DMS53 treated with DMSO at 0.1 percent for 48 hours (cell line): ENCODE results near the gene MAGEA10.
"Not testable (repeated sequence)": the region's sequence is repeated elsewhere in the genome, so short reads cannot be mapped to it uniquely, and the experiment has no call there.

ENCODE experiments used
- DNase-seq: peaks from one replicate; lab custom pipeline; 2025; ENCODE audit not compliant: unreplicated experiment; lab: John Stamatoyannopoulos, UW

Gene MAGEA10

GRCh38 chrX:152138388-152138784 is at the start of gene MAGEA10:
Gene MAGEA10, minus strand, starts transcription at chrX:152138577. Its CDS starts 2,957 bp downstream, at chrX:152135620.
- no peak for DNase-seq

GRCh38 chrX:152177497-152178269 is 39.3 kb upstream of the MAGEA10 start:
- no peak for DNase-seq

GRCh38 chrX:152177052-152177451 is 38.7 kb upstream of the MAGEA10 start:
- DNase-seq: no peak

- not testable (repeated sequence) for DNase-seq
Observed at GRCh38 chrX:152175892-152176291, 37.5 kb upstream of the MAGEA10 start.

- not testable (repeated sequence) for DNase-seq
Observed at GRCh38 chrX:152173923-152174322, 35.5 kb upstream of the MAGEA10 start.

GRCh38 chrX:152170621-152171020 is 32.2 kb upstream of the MAGEA10 start:
- DNase-seq: no peak

GRCh38 chrX:152165033-152165743 is 26.8 kb upstream of the MAGEA10 start:
- DNase-seq: no peak

GRCh38 chrX:152157042-152157441 is 18.7 kb upstream of the MAGEA10 start:
- no peak for DNase-seq

GRCh38 chrX:152155766-152156310 is 17.5 kb upstream of the MAGEA10 start:
- DNase-seq: no peak

GRCh38 chrX:152154050-152154449 is 15.7 kb upstream of the MAGEA10 start:
- no peak for DNase-seq

GRCh38 chrX:152151256-152151655 is 12.9 kb upstream of the MAGEA10 start:
- no peak for DNase-seq

- no peak for DNase-seq
Observed at GRCh38 chrX:152149648-152150047, 11.3 kb upstream of the MAGEA10 start.

- DNase-seq: no peak
Observed at GRCh38 chrX:152139589-152139988, 1.2 kb upstream of the MAGEA10 start.

- no peak for DNase-seq
Observed at GRCh38 chrX:152137771-152138387, 498 bp downstream of the MAGEA10 start.

- no peak for DNase-seq
Observed at GRCh38 chrX:152136312-152136711, 2.1 kb downstream of the MAGEA10 start.

- DNase-seq: no peak
Observed at GRCh38 chrX:152131525-152131924, 6.9 kb downstream of the MAGEA10 start.

- not testable (repeated sequence) for DNase-seq
Observed at GRCh38 chrX:152129069-152129844, 9.1 kb downstream of the MAGEA10 start.

- no peak for DNase-seq
Observed at GRCh38 chrX:152117305-152117704, 21.1 kb downstream of the MAGEA10 start.

- DNase-seq: no peak
Observed at GRCh38 chrX:152108527-152108926, 29.9 kb downstream of the MAGEA10 start.

GRCh38 chrX:152103866-152104265 is 34.5 kb downstream of the MAGEA10 start:
- DNase-seq: no peak

GRCh38 chrX:152086141-152086540 is 52.2 kb downstream of the MAGEA10 start:
- no peak for DNase-seq
